ENCODE data around the gene PHC1.
"Not testable (repeated sequence)": the region's sequence is repeated elsewhere in the genome, so short reads cannot be mapped to it uniquely, and the experiment has no call there.

DNA sequence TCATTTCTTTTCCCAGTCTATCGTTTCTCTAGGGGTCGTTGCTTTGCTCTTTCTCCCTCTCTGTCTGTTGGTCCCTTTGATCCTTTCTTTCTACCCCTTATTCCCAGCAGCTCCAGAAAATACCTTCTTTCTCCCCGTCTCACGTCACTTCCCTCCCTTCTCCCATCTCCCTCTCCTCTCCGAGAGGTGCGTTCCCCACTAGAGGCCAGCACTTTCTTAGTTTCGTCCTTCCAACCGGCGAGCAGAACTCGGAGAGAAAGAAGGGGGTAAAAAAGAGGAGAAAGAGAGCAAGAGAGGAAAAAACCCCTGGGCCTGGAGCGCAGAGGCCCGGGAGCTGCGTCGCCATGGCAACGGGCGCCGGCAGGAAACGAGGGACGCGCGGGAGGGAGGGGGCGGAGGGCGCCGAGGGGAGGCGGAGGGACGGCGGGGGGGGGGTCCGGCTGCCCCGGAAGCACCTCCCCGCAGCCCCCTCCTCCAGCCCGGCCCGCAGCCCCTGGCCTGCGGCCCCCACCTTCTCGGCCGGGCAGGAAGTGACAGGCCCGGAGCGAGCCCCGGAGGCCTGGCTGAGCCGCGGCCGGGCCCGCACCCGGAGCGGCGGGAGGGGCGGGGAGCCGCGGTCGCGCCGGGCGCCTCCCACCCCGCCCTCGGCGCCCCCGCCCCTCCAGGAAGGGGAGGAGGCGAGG, at the start of gene PHC1:
- TF ChIP-seq POLR2AphosphoS5 (IDR thresholded peaks at IDR 0.05; ENCODE audit: low read depth, low read length); TAF1 (IDR thresholded peaks at IDR 0.05; ENCODE audit: borderline replicate concordance, low read depth, low read length): not testable (repeated sequence)
